ENCODE measurements around the gene RAD1.

The RAD1 gene

DNA sequence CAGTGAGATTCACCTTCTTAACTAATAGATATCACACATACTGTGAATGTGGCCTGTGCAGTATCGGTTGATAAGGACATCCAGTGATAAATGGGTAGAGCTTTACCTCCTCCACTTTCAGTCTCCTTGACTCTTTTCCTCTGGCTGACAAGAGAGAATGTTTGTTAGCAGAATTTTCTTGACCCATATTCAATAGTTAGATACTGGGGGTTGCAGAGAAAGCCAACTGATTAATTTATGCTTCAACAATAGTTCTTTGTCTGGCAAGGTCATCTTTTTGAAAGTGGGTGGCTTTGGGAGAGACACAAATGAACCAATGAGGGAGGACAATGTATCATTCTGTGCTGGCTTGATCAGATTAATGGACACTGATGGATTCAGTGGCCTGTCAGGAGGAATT lies 46.0 kb downstream of the RAD1 start:
- Mint-ChIP-seq H3K9me3 (no peaks in the 10 kb centered on the region), H3K27ac (no peak overlapping the region), H3K4me3 (no peak overlapping the region), H3K4me1 (peaks cover 16% of the 10 kb centered on the region), H3K27me3 (ENCODE audit: low read depth) (no peaks in the 10 kb centered on the region), H3K36me3 (ENCODE audit: low read depth) (peaks cover 6% of the 10 kb centered on the region)
- no peak for TF ChIP-seq CTCF (IDR thresholded peaks at IDR 0.05; ENCODE audit: unreplicated experiment in 3 of 3)

GRCh38 chr5:34868791-34869190 lies 46.5 kb downstream of the RAD1 start:
- Mint-ChIP-seq H3K9me3 (no peaks in the 10 kb centered on the region), H3K27me3 (ENCODE audit: low read depth) (no peaks in the 10 kb centered on the region), H3K36me3 (ENCODE audit: low read depth) (peaks cover 6% of the 10 kb centered on the region), H3K27ac (no peak overlapping the region), H3K4me3 (no peak overlapping the region), H3K4me1 (peaks cover 20% of the 10 kb centered on the region)
- TF ChIP-seq CTCF (IDR thresholded peaks at IDR 0.05; ENCODE audit: unreplicated experiment in 3 of 3): no peak

GRCh38 chr5:34867660-34868059 lies 47.6 kb downstream of the RAD1 start:
- no peak overlapping the region for H3K4me3 Mint-ChIP-seq
- H3K4me1 Mint-ChIP-seq: peaks cover 31% of the 10 kb centered on the region
- no peaks in the 10 kb centered on the region for H3K27me3 Mint-ChIP-seq (ENCODE audit: low read depth)
- no peaks in the 10 kb centered on the region for H3K9me3 Mint-ChIP-seq
- H3K27ac Mint-ChIP-seq: no peak overlapping the region
- TF ChIP-seq CTCF (IDR thresholded peaks at IDR 0.05; ENCODE audit: unreplicated experiment in 3 of 3): no peak
- H3K36me3 Mint-ChIP-seq (ENCODE audit: low read depth): peaks cover 6% of the 10 kb centered on the region

DNA sequence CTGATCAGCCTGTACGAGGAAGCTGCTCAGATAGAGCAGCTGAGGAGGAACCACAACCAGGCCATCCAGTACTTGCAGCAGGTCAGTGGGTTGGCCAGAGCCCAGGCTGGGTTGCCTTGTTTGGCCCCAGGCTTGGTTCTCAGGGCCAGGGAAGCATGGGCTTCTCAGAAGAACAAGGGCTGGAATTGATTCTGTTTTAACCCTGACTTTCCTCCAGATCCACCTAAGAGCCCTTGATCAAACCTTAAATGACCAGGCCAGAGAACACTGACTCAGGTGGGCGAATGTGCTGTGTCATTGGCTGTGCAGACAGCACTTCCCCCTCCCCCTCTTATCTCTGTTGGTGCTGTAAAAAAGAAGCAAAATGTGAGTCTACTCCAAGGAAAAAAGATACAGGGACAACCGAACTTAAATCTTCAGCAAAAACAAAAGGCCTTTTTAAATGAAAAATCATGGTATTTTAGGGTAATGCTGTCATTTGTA lies 48.3 kb downstream of the RAD1 start:
- Mint-ChIP-seq H3K9me3 (no peaks in the 10 kb centered on the region), H3K4me1 (peaks cover 35% of the 10 kb centered on the region), H3K27ac (no peak overlapping the region), H3K4me3 (no peak overlapping the region), H3K36me3 (ENCODE audit: low read depth) (peaks cover 6% of the 10 kb centered on the region), H3K27me3 (ENCODE audit: low read depth) (no peaks in the 10 kb centered on the region)
- no peak for TF ChIP-seq CTCF (IDR thresholded peaks at IDR 0.05; ENCODE audit: unreplicated experiment in 3 of 3)

DNA sequence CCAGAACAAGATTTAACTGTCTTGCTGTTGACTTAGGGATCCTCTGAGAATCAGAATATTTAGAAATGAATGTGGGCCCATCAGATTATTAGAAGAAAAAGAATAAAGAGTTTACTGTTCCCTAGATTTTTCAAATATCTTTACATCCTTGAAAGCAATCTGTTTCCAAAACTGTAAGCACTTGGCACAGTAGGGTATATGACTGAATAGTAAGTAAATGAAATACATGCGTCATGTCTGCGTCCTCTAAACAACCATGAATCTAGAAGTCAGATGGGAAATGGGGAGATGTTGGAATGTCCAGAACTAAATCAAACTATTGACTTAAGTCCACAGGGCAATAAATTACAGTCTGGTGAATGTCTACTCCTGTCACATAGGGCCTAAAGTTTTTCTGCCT lies 50.2 kb downstream of the RAD1 start:
- Mint-ChIP-seq H3K4me3 (no peak overlapping the region), H3K27me3 (ENCODE audit: low read depth) (peaks cover 2% of the 10 kb centered on the region), H3K27ac (peak overlapping the region; percentile 12 to 66 (median 43)), H3K36me3 (ENCODE audit: low read depth) (no peaks in the 10 kb centered on the region), H3K4me1 (peaks cover 36% of the 10 kb centered on the region), H3K9me3 (no peaks in the 10 kb centered on the region)
- no peak for TF ChIP-seq CTCF (IDR thresholded peaks at IDR 0.05; ENCODE audit: unreplicated experiment in 3 of 3)

- no peak overlapping the region for H3K4me3 Mint-ChIP-seq
- no peaks in the 10 kb centered on the region for H3K36me3 Mint-ChIP-seq (ENCODE audit: low read depth)
- H3K4me1 Mint-ChIP-seq: peaks cover 36% of the 10 kb centered on the region
- no peak for TF ChIP-seq CTCF (IDR thresholded peaks at IDR 0.05; ENCODE audit: unreplicated experiment in 3 of 3)
- H3K27ac Mint-ChIP-seq: peak overlapping the region; percentile 30 to 43 (median 33)
- no peaks in the 10 kb centered on the region for H3K9me3 Mint-ChIP-seq
- peaks cover 4% of the 10 kb centered on the region for H3K27me3 Mint-ChIP-seq (ENCODE audit: low read depth)
Observed at GRCh38 chr5:34863946-34864345, 51.4 kb downstream of the RAD1 start.

All from nephron (organoid).